Measurements from ENCODE around the gene RASSF1.

DNA sequence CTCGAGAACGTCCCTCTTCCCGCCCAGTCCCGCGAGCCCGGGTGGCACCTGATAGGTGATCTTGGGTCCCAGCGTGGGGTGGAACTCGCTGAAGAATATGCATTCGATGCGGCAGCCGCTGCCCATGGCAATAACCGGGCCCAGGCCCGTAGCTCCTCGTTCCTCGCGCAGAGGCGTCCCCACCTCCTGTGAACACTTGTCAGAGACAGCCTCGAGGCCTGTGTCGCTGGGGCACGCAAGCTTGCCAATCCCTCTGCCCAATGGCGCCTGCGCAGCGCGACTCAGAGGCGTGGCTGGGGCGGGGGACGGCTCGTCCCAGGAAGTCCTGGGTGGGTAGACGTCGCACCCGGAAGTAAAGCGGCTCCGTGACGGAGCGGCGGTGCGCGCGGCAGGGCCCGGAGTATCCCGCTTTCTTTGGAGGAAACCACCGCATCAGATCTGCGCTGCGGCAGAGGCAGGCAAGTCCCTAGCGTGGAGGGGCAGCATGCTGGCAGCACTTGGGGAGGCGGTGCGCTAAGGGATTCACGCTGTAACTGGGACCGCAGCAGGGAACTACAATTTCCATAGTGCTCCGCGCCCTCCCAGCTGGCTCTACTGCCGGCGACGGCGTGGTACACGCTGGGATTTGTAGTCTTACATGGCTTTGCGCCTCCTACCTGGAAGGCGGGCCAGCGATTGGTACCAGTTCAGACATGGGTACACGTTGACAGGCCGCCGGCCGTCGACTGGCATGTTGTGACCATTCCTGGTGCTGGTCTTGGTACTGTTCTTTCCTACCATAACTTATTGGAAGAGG is 10.1 kb upstream of the RASSF1 start, which contains the start of the genes CYB561D2 and NPRL2:
- TF ChIP-seq, protein P1, sequence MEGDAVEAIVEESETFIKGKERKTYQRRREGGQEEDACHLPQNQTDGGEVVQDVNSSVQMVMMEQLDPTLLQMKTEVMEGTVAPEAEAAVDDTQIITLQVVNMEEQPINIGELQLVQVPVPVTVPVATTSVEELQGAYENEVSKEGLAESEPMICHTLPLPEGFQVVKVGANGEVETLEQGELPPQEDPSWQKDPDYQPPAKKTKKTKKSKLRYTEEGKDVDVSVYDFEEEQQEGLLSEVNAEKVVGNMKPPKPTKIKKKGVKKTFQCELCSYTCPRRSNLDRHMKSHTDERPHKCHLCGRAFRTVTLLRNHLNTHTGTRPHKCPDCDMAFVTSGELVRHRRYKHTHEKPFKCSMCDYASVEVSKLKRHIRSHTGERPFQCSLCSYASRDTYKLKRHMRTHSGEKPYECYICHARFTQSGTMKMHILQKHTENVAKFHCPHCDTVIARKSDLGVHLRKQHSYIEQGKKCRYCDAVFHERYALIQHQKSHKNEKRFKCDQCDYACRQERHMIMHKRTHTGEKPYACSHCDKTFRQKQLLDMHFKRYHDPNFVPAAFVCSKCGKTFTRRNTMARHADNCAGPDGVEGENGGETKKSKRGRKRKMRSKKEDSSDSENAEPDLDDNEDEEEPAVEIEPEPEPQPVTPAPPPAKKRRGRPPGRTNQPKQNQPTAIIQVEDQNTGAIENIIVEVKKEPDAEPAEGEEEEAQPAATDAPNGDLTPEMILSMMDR (conservative IDR thresholded peaks at IDR 0.05; ENCODE audit: low read length) = no peak
- TF ChIP-seq EZH2phosphoT487 (IDR thresholded peaks at IDR 0.05; ENCODE audit: borderline replicate concordance) = no peak

Data from Loucy (cell line).